HepG2 (cell line): ENCODE data around the gene BAHCC1. TPM values are rescaled to one million over a fixed set of nuclear protein-coding genes. Genes with fewer than 3 reads are reported as not detected.

Source experiments
- CBX5 ChIP-seq: sonication (generic); formaldehyde crosslinking; IDR thresholded peaks from 2 replicates; pipeline ENCODE4 v1.4.0; 2020; ENCODE audit warnings: missing genetic modification reagents, borderline replicate concordance
- CSRNP1 ChIP-seq: sonication (generic); formaldehyde crosslinking; IDR thresholded peaks from 2 replicates; pipeline ENCODE4 v1.8.1; 2023; ENCODE audit warnings: mild to moderate bottlenecking, missing genetic modification reagents
- HINFP ChIP-seq: sonication (generic); formaldehyde crosslinking; IDR thresholded peaks from 2 replicates; pipeline ENCODE4 v1.4.0; 2020; ENCODE audit warnings: low read depth, mild to moderate bottlenecking, missing genetic modification reagents
- HMG20A ChIP-seq: IDR thresholded peaks from 2 replicates; pipeline ENCODE4 v1.6.1; 2016; ENCODE audit warnings: borderline replicate concordance
- KLF13 ChIP-seq: sonication (generic); formaldehyde crosslinking; IDR thresholded peaks from 2 replicates; pipeline ENCODE4 v1.4.0; 2020; ENCODE audit warnings: mild to moderate bottlenecking, missing genetic modification reagents
- RCOR2 ChIP-seq: IDR thresholded peaks from 2 replicates; pipeline ENCODE4 v1.6.1; 2016; ENCODE audit warnings: missing biosample characterization, missing genetic modification reagents
- TBL1XR1 ChIP-seq: fragments of 150-350 bp; IDR thresholded peaks from 2 replicates; pipeline ENCODE4 v1.6.1; 2014; ENCODE audit warnings: borderline replicate concordance, low read length; ENCODE audit not compliant: partially characterized antibody
- THAP11 ChIP-seq: IDR thresholded peaks from 2 replicates; pipeline ENCODE4 v1.6.1; 2016; ENCODE audit warnings: missing biosample characterization, missing genetic modification reagents
- TRAFD1 ChIP-seq: sonication (generic); formaldehyde crosslinking; IDR thresholded peaks from 2 replicates; pipeline ENCODE4 v1.5.1; 2020; ENCODE audit warnings: missing genetic modification reagents, mild to moderate bottlenecking, borderline replicate concordance
- ZFP37 ChIP-seq: sonication (generic); formaldehyde crosslinking; IDR thresholded peaks from 2 replicates; pipeline ENCODE4 v1.4.0; 2020; ENCODE audit warnings: missing genetic modification reagents, borderline replicate concordance
- polyA plus RNA-seq, 8 experiments: library from polyadenylated mRNA; depleted of rRNA in 3 of 8; stranded (reverse) in 7 of 8; unstranded in 1 of 8; fragments of >200 nt; fragmentation: Illumina TruSeq in 4 of 8; extraction: Trizol in 4 of 8; gene quantifications; 2 replicates each; pipeline versions ENCODE4 v1.2.1 to v1.2.3, GENCODE V29; 2011 to 2016; ENCODE audit warnings: low read depth in 4 of 8, missing spikeins in 1 of 8, mixed read lengths in 1 of 8; ENCODE audit not compliant: insufficient read depth in 1 of 8
- total RNA-seq, 5 experiments: library from RNA; depleted of rRNA; stranded (reverse); fragments of >200 nt; fragmentation: Illumina TruSeq; extraction: Trizol; gene quantifications; 2 replicates each; pipeline ENCODE4 v1.2.3, GENCODE V29; 2016; ENCODE audit warnings: low read depth in 1 of 5
- TF ChIP-seq, protein P1 (sequence below): sonication (generic); formaldehyde crosslinking; IDR thresholded peaks from 2 replicates; pipeline ENCODE4 v1.4.0; 2020; ENCODE audit warnings: missing genetic modification reagents
- TF ChIP-seq, protein P2 (sequence below): fragments of 450-650 bp; IDR thresholded peaks from 2 replicates; pipeline ENCODE4 v1.6.1; 2017; ENCODE audit warnings: mild to moderate bottlenecking
- TF ChIP-seq, protein P3 (sequence below), 2 experiments: sonication (generic) in 1 of 2; formaldehyde crosslinking in 1 of 2; IDR thresholded peaks; 2 replicates each; pipeline versions ENCODE4 v1.5.1 to v1.6.1; 2011 to 2020; ENCODE audit warnings: borderline replicate concordance in 1 of 2, low read depth in 1 of 2, low read length in 1 of 2, mild to moderate bottlenecking in 1 of 2, missing genetic modification reagents in 1 of 2, moderate library complexity in 1 of 2

BAHCC1 gene
- total and polyA plus RNA-seq, 2 of the 13 experiments (the other 11 are each of a cell fraction or from before 2014, with no cell fraction given) = 1.4 to 1.7 TPM

GRCh38 chr17:81387100-81388090 lies 7.9 kb upstream of the BAHCC1 start (continued):
- no peak for TF ChIP-seq HINFP (CRISPR knock-in tag)
- no peak for TF ChIP-seq KLF13 (CRISPR knock-in tag)
- TF ChIP-seq TRAFD1 (CRISPR knock-in tag) = no peak
- TF ChIP-seq, protein P1, sequence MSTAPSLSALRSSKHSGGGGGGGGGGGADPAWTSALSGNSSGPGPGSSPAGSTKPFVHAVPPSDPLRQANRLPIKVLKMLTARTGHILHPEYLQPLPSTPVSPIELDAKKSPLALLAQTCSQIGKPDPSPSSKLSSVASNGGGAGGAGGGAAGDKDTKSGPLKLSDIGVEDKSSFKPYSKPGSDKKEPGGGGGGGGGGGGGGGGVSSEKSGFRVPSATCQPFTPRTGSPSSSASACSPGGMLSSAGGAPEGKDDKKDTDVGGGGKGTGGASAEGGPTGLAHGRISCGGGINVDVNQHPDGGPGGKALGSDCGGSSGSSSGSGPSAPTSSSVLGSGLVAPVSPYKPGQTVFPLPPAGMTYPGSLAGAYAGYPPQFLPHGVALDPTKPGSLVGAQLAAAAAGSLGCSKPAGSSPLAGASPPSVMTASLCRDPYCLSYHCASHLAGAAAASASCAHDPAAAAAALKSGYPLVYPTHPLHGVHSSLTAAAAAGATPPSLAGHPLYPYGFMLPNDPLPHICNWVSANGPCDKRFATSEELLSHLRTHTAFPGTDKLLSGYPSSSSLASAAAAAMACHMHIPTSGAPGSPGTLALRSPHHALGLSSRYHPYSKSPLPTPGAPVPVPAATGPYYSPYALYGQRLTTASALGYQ (CRISPR knock-in tag) = 0 out of 2 replicates have a peak, but pooled peaks have one; percentile 42
- TF ChIP-seq CSRNP1 (CRISPR knock-in tag) = peak; percentile 66; the same call in 1 of the 2 replicates
- TF ChIP-seq THAP11 = no peak
- no peak for TF ChIP-seq TBL1XR1
- TF ChIP-seq, protein P2, sequence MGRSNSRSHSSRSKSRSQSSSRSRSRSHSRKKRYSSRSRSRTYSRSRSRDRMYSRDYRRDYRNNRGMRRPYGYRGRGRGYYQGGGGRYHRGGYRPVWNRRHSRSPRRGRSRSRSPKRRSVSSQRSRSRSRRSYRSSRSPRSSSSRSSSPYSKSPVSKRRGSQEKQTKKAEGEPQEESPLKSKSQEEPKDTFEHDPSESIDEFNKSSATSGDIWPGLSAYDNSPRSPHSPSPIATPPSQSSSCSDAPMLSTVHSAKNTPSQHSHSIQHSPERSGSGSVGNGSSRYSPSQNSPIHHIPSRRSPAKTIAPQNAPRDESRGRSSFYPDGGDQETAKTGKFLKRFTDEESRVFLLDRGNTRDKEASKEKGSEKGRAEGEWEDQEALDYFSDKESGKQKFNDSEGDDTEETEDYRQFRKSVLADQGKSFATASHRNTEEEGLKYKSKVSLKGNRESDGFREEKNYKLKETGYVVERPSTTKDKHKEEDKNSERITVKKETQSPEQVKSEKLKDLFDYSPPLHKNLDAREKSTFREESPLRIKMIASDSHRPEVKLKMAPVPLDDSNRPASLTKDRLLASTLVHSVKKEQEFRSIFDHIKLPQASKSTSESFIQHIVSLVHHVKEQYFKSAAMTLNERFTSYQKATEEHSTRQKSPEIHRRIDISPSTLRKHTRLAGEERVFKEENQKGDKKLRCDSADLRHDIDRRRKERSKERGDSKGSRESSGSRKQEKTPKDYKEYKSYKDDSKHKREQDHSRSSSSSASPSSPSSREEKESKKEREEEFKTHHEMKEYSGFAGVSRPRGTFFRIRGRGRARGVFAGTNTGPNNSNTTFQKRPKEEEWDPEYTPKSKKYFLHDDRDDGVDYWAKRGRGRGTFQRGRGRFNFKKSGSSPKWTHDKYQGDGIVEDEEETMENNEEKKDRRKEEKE = no peak
- no peak for TF ChIP-seq HMG20A (CRISPR knock-in tag)
- no peak for TF ChIP-seq RCOR2 (CRISPR knock-in tag)
- no peak for TF ChIP-seq CBX5 (CRISPR knock-in tag)
- TF ChIP-seq, protein P3, sequence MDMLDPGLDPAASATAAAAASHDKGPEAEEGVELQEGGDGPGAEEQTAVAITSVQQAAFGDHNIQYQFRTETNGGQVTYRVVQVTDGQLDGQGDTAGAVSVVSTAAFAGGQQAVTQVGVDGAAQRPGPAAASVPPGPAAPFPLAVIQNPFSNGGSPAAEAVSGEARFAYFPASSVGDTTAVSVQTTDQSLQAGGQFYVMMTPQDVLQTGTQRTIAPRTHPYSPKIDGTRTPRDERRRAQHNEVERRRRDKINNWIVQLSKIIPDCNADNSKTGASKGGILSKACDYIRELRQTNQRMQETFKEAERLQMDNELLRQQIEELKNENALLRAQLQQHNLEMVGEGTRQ (IDR thresholded peaks at IDR 0.05; ENCODE audit: low read depth, low read length) = no peak
- TF ChIP-seq, protein P3 (CRISPR knock-in tag; IDR thresholded peaks at IDR 0.05; ENCODE audit: borderline replicate concordance) = no peak
- no peak for TF ChIP-seq ZFP37
